Hepatocyte (in vitro differentiated cells): Measurements from ENCODE around the gene GABRP. TPM values are rescaled to one million over a fixed set of nuclear protein-coding genes. Genes with fewer than 3 reads are reported as not detected.

Experiments used
- DNase-seq: peaks from one replicate; pipeline ENCODE4 v3.0.0-alpha.2; 2016; ENCODE audit warnings: low spot score
- H2AFZ ChIP-seq: fragments of 200-600 bp; sonication (generic); 2 replicates; pipeline ENCODE4 v1.6.0; 2016; ENCODE audit warnings: antibody characterized with exemption, mild to moderate bottlenecking
- H3K27ac ChIP-seq: fragments of 200-600 bp; sonication (generic); 2 replicates; pipeline ENCODE4 v1.5.1; 2016; ENCODE audit warnings: mild to moderate bottlenecking
- H3K27me3 ChIP-seq: fragments of 200-600 bp; sonication (generic); 2 replicates; pipeline ENCODE4 v1.6.1; 2016
- H3K36me3 ChIP-seq: fragments of 200-600 bp; sonication (generic); replicated peaks from 2 replicates; pipeline ENCODE4 v1.5.1; 2016; ENCODE audit warnings: low read depth; ENCODE audit not compliant: insufficient read depth
- H3K4me1 ChIP-seq: fragments of 200-600 bp; sonication (generic); 2 replicates; pipeline ENCODE4 v1.5.1; 2016; ENCODE audit warnings: mild to moderate bottlenecking, moderate library complexity; ENCODE audit not compliant: insufficient read depth
- H3K4me2 ChIP-seq: fragments of 200-600 bp; sonication (generic); 2 replicates; pipeline ENCODE4 v1.6.0; 2016
- H3K4me3 ChIP-seq: fragments of 200-600 bp; sonication (generic); 2 replicates; pipeline ENCODE4 v1.5.1; 2016; ENCODE audit warnings: mild to moderate bottlenecking
- H3K79me2 ChIP-seq: fragments of 200-600 bp; sonication (generic); 2 replicates; pipeline ENCODE4 v1.6.0; 2017; ENCODE audit warnings: mild to moderate bottlenecking
- H3K9me2 ChIP-seq: fragments of 200-600 bp; sonication (generic); replicated peaks from 2 replicates; pipeline ENCODE4 v1.6.0; 2017; ENCODE audit warnings: mild to moderate bottlenecking; ENCODE audit not compliant: insufficient read depth
- H3K9me3 ChIP-seq: fragments of 200-600 bp; sonication (generic); 2 replicates; pipeline ENCODE4 v1.5.1; 2016; ENCODE audit warnings: low read depth, mild to moderate bottlenecking
- H4K20me1 ChIP-seq: fragments of 200-600 bp; sonication (generic); 2 replicates; pipeline ENCODE4 v1.6.0; 2016; ENCODE audit warnings: mild to moderate bottlenecking; ENCODE audit not compliant: insufficient read depth, poor library complexity, severe bottlenecking
- CTCF ChIP-seq: fragments of 200-600 bp; sonication (generic); IDR thresholded peaks from 2 replicates; pipeline ENCODE4 v1.5.1; 2016; ENCODE audit warnings: antibody characterized with exemption, mild to moderate bottlenecking; ENCODE audit not compliant: poor library complexity
- EZH2 ChIP-seq: fragments of 200-600 bp; sonication (generic); IDR thresholded peaks from 2 replicates; pipeline ENCODE4 v1.6.1; 2016; ENCODE audit warnings: antibody characterized with exemption, mild to moderate bottlenecking, borderline replicate concordance
- EZH2phosphoT487 ChIP-seq: fragments of 200-600 bp; sonication (generic); IDR thresholded peaks from one replicate; pipeline ENCODE4 v1.6.1; 2018; ENCODE audit warnings: antibody characterized with exemption, mild to moderate bottlenecking, low read depth, moderate library complexity; ENCODE audit not compliant: unreplicated experiment, severe bottlenecking
- WGBS: methylation state at CpG from one replicate; pipeline ENCODE4 v1.1.6; 2016; ENCODE audit warnings: low lambda C conversion rate; ENCODE audit errors: missing lambda C conversion rate; 5-methylcytosine and 5-hydroxymethylcytosine counted together
- polyA plus RNA-seq: library from polyadenylated mRNA; unstranded; fragments of >200 nt; fragmentation: Nextera tagmentation; extraction: Ambion mirVana; gene quantifications from 2 replicates; pipeline ENCODE4 v1.2.1, GENCODE V29; 2016
- total RNA-seq: library from RNA; depleted of rRNA; stranded (reverse); fragments of >200 nt; gene quantifications from 2 replicates; pipeline ENCODE4 v1.2.3, GENCODE V29; 2014

GABRP gene
- total and polyA plus RNA-seq, 2 experiments from 2014 or later: 91.4 to 136 TPM

- H3K36me3 ChIP-seq: no peaks in the 10 kb centered on the region
- no peak overlapping the region for H3K4me3 ChIP-seq
- no peak overlapping the region for H2AFZ ChIP-seq
- no peaks in the 10 kb centered on the region for H3K27me3 ChIP-seq
- no peaks in the 10 kb centered on the region for H4K20me1 ChIP-seq
- H3K9me3 ChIP-seq: no peaks in the 10 kb centered on the region
- H3K27ac ChIP-seq: no peak overlapping the region
- H3K4me2 ChIP-seq: no peak overlapping the region
- 89% methylated on average over 6 of the region's 6 CpGs for WGBS
- no peaks in the 10 kb centered on the region for H3K9me2 ChIP-seq
- no peaks in the 10 kb centered on the region for H3K79me2 ChIP-seq
- no peak for DNase-seq
- no peak for TF ChIP-seq EZH2
- TF ChIP-seq CTCF: no peak
- no peak for TF ChIP-seq EZH2phosphoT487
- no peaks in the 10 kb centered on the region for H3K4me1 ChIP-seq
These were observed 1.1 kb upstream of the GABRP start for GRCh38 chr5:170782438-170782837.

- 70% methylated on average over 3 of the region's 3 CpGs for WGBS
- H3K4me3 ChIP-seq: no peak overlapping the region
- H3K9me2 ChIP-seq: no peaks in the 10 kb centered on the region
- H3K36me3 ChIP-seq: no peaks in the 10 kb centered on the region
- no peaks in the 10 kb centered on the region for H4K20me1 ChIP-seq
- H3K4me2 ChIP-seq: peak overlapping the region; percentile 14
- no peak overlapping the region for H2AFZ ChIP-seq
- H3K27me3 ChIP-seq: no peaks in the 10 kb centered on the region
- H3K79me2 ChIP-seq: no peaks in the 10 kb centered on the region
- DNase-seq: no peak
- no peaks in the 10 kb centered on the region for H3K4me1 ChIP-seq
- TF ChIP-seq EZH2phosphoT487: no peak
- no peak for TF ChIP-seq EZH2
- TF ChIP-seq CTCF: no peak
- H3K9me3 ChIP-seq: no peaks in the 10 kb centered on the region
- no peak overlapping the region for H3K27ac ChIP-seq
These were observed 1.9 kb downstream of the GABRP start for GRCh38 chr5:170785416-170785815.

GRCh38 chr5:170787216-170787615, 3.7 kb downstream of the GABRP start:
- Histone ChIP-seq H2AFZ (no peak overlapping the region), H3K9me2 (no peaks in the 10 kb centered on the region), H3K79me2 (no peaks in the 10 kb centered on the region), H3K4me2 (peak overlapping the region; percentile 10), H3K27me3 (no peaks in the 10 kb centered on the region), H3K36me3 (no peaks in the 10 kb centered on the region), H3K4me1 (no peaks in the 10 kb centered on the region), H4K20me1 (no peaks in the 10 kb centered on the region), H3K4me3 (no peak overlapping the region), H3K9me3 (no peaks in the 10 kb centered on the region), H3K27ac (no peak overlapping the region)
- WGBS: 76% methylated on average over 5 of the region's 5 CpGs
- DNase-seq: no peak
- TF ChIP-seq EZH2: no peak
- TF ChIP-seq CTCF: no peak
- TF ChIP-seq EZH2phosphoT487: no peak
